HepG2 (cell line): Measurements from ENCODE around the gene PNKD. TPM values are rescaled to one million over a fixed set of nuclear protein-coding genes. Genes with fewer than 3 reads are reported as not detected.
A peak's percentile ranks its signal among the peaks of the same experiment; 100 is the strongest.

Experiments
- BCL6 ChIP-seq: IDR thresholded peaks from 2 replicates; pipeline ENCODE4 v1.6.1; 2016; ENCODE audit warnings: missing genetic modification reagents, missing compliant biosample characterization
- CEBPG ChIP-seq: IDR thresholded peaks from 2 replicates; pipeline ENCODE4 v1.6.1; 2016
- GATAD2A ChIP-seq: IDR thresholded peaks from 2 replicates; pipeline ENCODE4 v1.6.1; 2016
- HDAC1 ChIP-seq: sonication (generic); formaldehyde crosslinking; IDR thresholded peaks from 2 replicates; pipeline ENCODE4 v1.5.1; 2020; ENCODE audit warnings: mild to moderate bottlenecking, missing genetic modification reagents
- TRIM24 ChIP-seq: sonication (generic); formaldehyde crosslinking; IDR thresholded peaks from 2 replicates; pipeline ENCODE4 v1.8.0; 2022; ENCODE audit warnings: mild to moderate bottlenecking, missing genetic modification reagents
- ZNF335 ChIP-seq: sonication (generic); formaldehyde crosslinking; IDR thresholded peaks from 2 replicates; pipeline ENCODE4 v1.4.0; 2020; ENCODE audit warnings: missing genetic modification reagents
- ZNF547 ChIP-seq: sonication (generic); formaldehyde crosslinking; IDR thresholded peaks from 2 replicates; pipeline ENCODE4 v1.5.1; 2020; ENCODE audit warnings: mild to moderate bottlenecking, missing genetic modification reagents
- polyA plus RNA-seq, 8 experiments: library from polyadenylated mRNA; depleted of rRNA in 3 of 8; stranded (reverse) in 7 of 8; unstranded in 1 of 8; fragments of >200 nt; fragmentation: Illumina TruSeq in 4 of 8; extraction: Trizol in 4 of 8; gene quantifications; 2 replicates each; pipeline versions ENCODE4 v1.2.1 to v1.2.3, GENCODE V29; 2011 to 2016; ENCODE audit warnings: low read depth in 4 of 8, missing spikeins in 1 of 8, mixed read lengths in 1 of 8; ENCODE audit not compliant: insufficient read depth in 1 of 8
- total RNA-seq, 5 experiments: library from RNA; depleted of rRNA; stranded (reverse); fragments of >200 nt; fragmentation: Illumina TruSeq; extraction: Trizol; gene quantifications; 2 replicates each; pipeline ENCODE4 v1.2.3, GENCODE V29; 2016; ENCODE audit warnings: low read depth in 1 of 5
- TF ChIP-seq, protein P1 (sequence below): sonication (generic); formaldehyde crosslinking; IDR thresholded peaks from 2 replicates; pipeline ENCODE4 v1.5.0; 2020; ENCODE audit warnings: mild to moderate bottlenecking, missing genetic modification reagents
- TF ChIP-seq, protein P2 (sequence below): IDR thresholded peaks from 2 replicates; pipeline ENCODE4 v1.4.0; 2020; ENCODE audit warnings: mild to moderate bottlenecking, missing genetic modification reagents
- TF ChIP-seq, protein P3 (sequence below): sonication (generic); formaldehyde crosslinking; IDR thresholded peaks from 2 replicates; pipeline ENCODE4 v1.5.1; 2020; ENCODE audit warnings: mild to moderate bottlenecking, missing genetic modification reagents, borderline replicate concordance
- TF ChIP-seq, protein P4 (sequence below): sonication (generic); formaldehyde crosslinking; IDR thresholded peaks from 2 replicates; pipeline ENCODE4 v1.5.0; 2020; ENCODE audit warnings: mild to moderate bottlenecking, missing genetic modification reagents, borderline replicate concordance

Gene PNKD
- total and polyA plus RNA-seq, 2 of the 13 experiments (the other 11 are each of a cell fraction or from before 2014, with no cell fraction given) = 55.9 to 80.4 TPM

DNA sequence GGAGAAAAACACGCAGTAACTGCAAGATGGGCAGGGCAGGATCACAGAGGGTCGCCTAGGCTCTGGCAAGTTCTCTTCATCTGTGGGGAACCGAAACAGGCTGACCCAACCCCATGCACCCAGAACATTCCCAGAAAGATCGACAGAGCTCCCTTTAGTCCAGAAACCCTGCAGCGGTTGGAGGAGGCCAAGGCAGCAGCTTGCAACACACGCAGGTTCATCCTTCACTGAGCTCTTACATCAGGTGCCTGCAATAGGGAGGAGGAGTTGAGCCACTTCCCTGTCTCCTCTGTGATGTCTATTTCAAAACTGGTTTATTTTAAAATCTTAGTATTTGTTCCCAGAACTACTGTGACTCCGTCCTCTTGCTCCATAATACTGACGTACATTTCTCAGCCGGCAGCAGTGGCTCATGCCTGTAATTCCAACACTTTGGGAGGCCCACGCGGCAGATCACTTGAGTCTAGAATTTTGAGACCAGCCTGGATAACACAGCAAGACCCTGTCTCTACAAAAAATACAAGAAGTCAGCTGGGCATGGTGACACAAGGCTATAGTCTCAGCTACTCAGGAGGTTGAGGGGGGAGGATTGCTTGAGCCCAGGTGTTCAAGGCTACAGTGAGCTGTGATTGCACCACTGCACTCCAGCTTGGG is 100.2 kb downstream of the PNKD start (continued):
- TF ChIP-seq, protein P1, sequence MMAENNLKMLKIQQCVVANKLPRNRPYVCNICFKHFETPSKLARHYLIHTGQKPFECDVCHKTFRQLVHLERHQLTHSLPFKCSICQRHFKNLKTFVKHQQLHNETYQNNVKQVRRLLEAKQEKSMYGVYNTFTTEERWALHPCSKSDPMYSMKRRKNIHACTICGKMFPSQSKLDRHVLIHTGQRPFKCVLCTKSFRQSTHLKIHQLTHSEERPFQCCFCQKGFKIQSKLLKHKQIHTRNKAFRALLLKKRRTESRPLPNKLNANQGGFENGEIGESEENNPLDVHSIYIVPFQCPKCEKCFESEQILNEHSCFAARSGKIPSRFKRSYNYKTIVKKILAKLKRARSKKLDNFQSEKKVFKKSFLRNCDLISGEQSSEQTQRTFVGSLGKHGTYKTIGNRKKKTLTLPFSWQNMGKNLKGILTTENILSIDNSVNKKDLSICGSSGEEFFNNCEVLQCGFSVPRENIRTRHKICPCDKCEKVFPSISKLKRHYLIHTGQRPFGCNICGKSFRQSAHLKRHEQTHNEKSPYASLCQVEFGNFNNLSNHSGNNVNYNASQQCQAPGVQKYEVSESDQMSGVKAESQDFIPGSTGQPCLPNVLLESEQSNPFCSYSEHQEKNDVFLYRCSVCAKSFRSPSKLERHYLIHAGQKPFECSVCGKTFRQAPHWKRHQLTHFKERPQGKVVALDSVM (CRISPR knock-in tag) = peak; percentile 74; the same call in 1 of the 2 replicates
- TF ChIP-seq, protein P2, sequence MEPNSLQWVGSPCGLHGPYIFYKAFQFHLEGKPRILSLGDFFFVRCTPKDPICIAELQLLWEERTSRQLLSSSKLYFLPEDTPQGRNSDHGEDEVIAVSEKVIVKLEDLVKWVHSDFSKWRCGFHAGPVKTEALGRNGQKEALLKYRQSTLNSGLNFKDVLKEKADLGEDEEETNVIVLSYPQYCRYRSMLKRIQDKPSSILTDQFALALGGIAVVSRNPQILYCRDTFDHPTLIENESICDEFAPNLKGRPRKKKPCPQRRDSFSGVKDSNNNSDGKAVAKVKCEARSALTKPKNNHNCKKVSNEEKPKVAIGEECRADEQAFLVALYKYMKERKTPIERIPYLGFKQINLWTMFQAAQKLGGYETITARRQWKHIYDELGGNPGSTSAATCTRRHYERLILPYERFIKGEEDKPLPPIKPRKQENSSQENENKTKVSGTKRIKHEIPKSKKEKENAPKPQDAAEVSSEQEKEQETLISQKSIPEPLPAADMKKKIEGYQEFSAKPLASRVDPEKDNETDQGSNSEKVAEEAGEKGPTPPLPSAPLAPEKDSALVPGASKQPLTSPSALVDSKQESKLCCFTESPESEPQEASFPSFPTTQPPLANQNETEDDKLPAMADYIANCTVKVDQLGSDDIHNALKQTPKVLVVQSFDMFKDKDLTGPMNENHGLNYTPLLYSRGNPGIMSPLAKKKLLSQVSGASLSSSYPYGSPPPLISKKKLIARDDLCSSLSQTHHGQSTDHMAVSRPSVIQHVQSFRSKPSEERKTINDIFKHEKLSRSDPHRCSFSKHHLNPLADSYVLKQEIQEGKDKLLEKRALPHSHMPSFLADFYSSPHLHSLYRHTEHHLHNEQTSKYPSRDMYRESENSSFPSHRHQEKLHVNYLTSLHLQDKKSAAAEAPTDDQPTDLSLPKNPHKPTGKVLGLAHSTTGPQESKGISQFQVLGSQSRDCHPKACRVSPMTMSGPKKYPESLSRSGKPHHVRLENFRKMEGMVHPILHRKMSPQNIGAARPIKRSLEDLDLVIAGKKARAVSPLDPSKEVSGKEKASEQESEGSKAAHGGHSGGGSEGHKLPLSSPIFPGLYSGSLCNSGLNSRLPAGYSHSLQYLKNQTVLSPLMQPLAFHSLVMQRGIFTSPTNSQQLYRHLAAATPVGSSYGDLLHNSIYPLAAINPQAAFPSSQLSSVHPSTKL (CRISPR knock-in tag) = peak; percentile 27
- no peak for TF ChIP-seq ZNF335 (CRISPR knock-in tag)
- TF ChIP-seq HDAC1 (CRISPR knock-in tag) = 0 out of 2 replicates have a peak, but pooled peaks have one; percentile 42
- TF ChIP-seq, protein P3, sequence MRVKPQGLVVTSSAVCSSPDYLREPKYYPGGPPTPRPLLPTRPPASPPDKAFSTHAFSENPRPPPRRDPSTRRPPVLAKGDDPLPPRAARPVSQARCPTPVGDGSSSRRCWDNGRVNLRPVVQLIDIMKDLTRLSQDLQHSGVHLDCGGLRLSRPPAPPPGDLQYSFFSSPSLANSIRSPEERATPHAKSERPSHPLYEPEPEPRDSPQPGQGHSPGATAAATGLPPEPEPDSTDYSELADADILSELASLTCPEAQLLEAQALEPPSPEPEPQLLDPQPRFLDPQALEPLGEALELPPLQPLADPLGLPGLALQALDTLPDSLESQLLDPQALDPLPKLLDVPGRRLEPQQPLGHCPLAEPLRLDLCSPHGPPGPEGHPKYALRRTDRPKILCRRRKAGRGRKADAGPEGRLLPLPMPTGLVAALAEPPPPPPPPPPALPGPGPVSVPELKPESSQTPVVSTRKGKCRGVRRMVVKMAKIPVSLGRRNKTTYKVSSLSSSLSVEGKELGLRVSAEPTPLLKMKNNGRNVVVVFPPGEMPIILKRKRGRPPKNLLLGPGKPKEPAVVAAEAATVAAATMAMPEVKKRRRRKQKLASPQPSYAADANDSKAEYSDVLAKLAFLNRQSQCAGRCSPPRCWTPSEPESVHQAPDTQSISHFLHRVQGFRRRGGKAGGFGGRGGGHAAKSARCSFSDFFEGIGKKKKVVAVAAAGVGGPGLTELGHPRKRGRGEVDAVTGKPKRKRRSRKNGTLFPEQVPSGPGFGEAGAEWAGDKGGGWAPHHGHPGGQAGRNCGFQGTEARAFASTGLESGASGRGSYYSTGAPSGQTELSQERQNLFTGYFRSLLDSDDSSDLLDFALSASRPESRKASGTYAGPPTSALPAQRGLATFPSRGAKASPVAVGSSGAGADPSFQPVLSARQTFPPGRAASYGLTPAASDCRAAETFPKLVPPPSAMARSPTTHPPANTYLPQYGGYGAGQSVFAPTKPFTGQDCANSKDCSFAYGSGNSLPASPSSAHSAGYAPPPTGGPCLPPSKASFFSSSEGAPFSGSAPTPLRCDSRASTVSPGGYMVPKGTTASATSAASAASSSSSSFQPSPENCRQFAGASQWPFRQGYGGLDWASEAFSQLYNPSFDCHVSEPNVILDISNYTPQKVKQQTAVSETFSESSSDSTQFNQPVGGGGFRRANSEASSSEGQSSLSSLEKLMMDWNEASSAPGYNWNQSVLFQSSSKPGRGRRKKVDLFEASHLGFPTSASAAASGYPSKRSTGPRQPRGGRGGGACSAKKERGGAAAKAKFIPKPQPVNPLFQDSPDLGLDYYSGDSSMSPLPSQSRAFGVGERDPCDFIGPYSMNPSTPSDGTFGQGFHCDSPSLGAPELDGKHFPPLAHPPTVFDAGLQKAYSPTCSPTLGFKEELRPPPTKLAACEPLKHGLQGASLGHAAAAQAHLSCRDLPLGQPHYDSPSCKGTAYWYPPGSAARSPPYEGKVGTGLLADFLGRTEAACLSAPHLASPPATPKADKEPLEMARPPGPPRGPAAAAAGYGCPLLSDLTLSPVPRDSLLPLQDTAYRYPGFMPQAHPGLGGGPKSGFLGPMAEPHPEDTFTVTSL (CRISPR knock-in tag) = 0 out of 2 replicates have a peak, but pooled peaks have one; percentile 16
- no peak for TF ChIP-seq ZNF547 (CRISPR knock-in tag)
- TF ChIP-seq BCL6 (CRISPR knock-in tag) = peak; percentile 31; the same call in 1 of the 2 replicates
- no peak for TF ChIP-seq TRIM24
- TF ChIP-seq GATAD2A = peak; percentile 32; the same call in 1 of the 2 replicates
- peak; percentile 69 for TF ChIP-seq CEBPG (CRISPR knock-in tag)
- TF ChIP-seq, protein P4, sequence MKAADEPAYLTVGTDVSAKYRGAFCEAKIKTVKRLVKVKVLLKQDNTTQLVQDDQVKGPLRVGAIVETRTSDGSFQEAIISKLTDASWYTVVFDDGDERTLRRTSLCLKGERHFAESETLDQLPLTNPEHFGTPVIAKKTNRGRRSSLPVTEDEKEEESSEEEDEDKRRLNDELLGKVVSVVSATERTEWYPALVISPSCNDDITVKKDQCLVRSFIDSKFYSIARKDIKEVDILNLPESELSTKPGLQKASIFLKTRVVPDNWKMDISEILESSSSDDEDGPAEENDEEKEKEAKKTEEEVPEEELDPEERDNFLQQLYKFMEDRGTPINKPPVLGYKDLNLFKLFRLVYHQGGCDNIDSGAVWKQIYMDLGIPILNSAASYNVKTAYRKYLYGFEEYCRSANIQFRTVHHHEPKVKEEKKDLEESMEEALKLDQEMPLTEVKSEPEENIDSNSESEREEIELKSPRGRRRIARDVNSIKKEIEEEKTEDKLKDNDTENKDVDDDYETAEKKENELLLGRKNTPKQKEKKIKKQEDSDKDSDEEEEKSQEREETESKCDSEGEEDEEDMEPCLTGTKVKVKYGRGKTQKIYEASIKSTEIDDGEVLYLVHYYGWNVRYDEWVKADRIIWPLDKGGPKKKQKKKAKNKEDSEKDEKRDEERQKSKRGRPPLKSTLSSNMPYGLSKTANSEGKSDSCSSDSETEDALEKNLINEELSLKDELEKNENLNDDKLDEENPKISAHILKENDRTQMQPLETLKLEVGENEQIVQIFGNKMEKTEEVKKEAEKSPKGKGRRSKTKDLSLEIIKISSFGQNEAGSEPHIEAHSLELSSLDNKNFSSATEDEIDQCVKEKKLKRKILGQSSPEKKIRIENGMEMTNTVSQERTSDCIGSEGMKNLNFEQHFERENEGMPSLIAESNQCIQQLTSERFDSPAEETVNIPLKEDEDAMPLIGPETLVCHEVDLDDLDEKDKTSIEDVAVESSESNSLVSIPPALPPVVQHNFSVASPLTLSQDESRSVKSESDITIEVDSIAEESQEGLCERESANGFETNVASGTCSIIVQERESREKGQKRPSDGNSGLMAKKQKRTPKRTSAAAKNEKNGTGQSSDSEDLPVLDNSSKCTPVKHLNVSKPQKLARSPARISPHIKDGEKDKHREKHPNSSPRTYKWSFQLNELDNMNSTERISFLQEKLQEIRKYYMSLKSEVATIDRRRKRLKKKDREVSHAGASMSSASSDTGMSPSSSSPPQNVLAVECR = peak; percentile 38; the same call in 1 of the 2 replicates
